Suprapubic skin (tissue), 4 donors: ENCODE measurements around the gene SLC23A3. TPM values are rescaled to one million over a fixed set of nuclear protein-coding genes. Genes with fewer than 3 reads are reported as not detected.
A peak's percentile ranks its signal among the peaks of the same experiment; 100 is the strongest.
"Not testable (repeated sequence)": the region's sequence is repeated elsewhere in the genome, so short reads cannot be mapped to it uniquely, and the experiment has no call there.

Source experiments
- DNase-seq, 2 donors: peaks; one replicate each; pipeline ENCODE4 v3.0.0-alpha.2; 2019; ENCODE audit warnings: low spot score in 2 of 2
- H3K27ac ChIP-seq: fragments of 200-600 bp; sonication (generic); one replicate; pipeline ENCODE4 v1.5.1; 2019
- H3K27me3 ChIP-seq: fragments of 200-600 bp; sonication (generic); one replicate; pipeline ENCODE4 v1.5.1; 2019
- H3K36me3 ChIP-seq: fragments of 200-600 bp; sonication (generic); one replicate; pipeline ENCODE4 v1.5.1; 2019
- H3K4me1 ChIP-seq: fragments of 200-600 bp; sonication (generic); one replicate; pipeline ENCODE4 v1.5.1; 2019
- H3K4me3 ChIP-seq: fragments of 200-600 bp; sonication (generic); one replicate; pipeline ENCODE4 v1.5.1; 2019; ENCODE audit warnings: mild to moderate bottlenecking
- H3K9me3 ChIP-seq: fragments of 200-600 bp; sonication (generic); one replicate; pipeline ENCODE4 v1.5.1; 2019
- CTCF ChIP-seq, 2 donors: fragments of 200-600 bp in 1 of 2; fragments of 450-650 bp in 1 of 2; sonication (generic) in 1 of 2; IDR thresholded peaks; one replicate each; pipeline ENCODE4 v1.5.1; 2016 to 2019; ENCODE audit warnings: antibody characterized with exemption in 2 of 2, mild to moderate bottlenecking in 1 of 2, moderate library complexity in 1 of 2
- EP300 ChIP-seq: sonication (generic); formaldehyde crosslinking; IDR thresholded peaks from one replicate; pipeline ENCODE4 v1.6.1; 2017; ENCODE audit warnings: antibody characterized with exemption
- POLR2A ChIP-seq, 2 donors: fragments of 450-650 bp; IDR thresholded peaks; one replicate each; pipeline ENCODE4 v1.6.1; 2017; ENCODE audit warnings: antibody characterized with exemption in 2 of 2, mild to moderate bottlenecking in 2 of 2, moderate library complexity in 2 of 2
- POLR2AphosphoS5 ChIP-seq, 3 donors: sonication (generic); formaldehyde crosslinking; IDR thresholded peaks; one replicate each; pipeline ENCODE4 v1.6.1; 2017; ENCODE audit warnings: antibody characterized with exemption in 3 of 3
- WGBS: methylation state at CpG from one replicate; pipeline ENCODE4 v1.1.5; 2018; 5-methylcytosine and 5-hydroxymethylcytosine counted together
- total RNA-seq, 4 donors: library from RNA; depleted of rRNA; stranded (reverse); fragments of >200 nt; gene quantifications; one replicate each; pipeline ENCODE4 v1.1.0, GENCODE V29; 2016

Gene SLC23A3
- total RNA-seq, 4 donors from 2014 or later = 2.4 to 12.6 (median 3.2) TPM

- 0% methylated on average over 17 of the region's 76 CpGs for WGBS
- peaks cover 26% of the 10 kb centered on the region for H3K4me1 ChIP-seq
- no peaks in the 10 kb centered on the region for H3K9me3 ChIP-seq
- peaks cover 32% of the 10 kb centered on the region for H3K36me3 ChIP-seq
- no peaks in the 10 kb centered on the region for H3K27me3 ChIP-seq
- H3K27ac ChIP-seq = peak within 1 kb of the TSS; percentile 94
- peak; percentile 96 to 97 for DNase-seq
- H3K4me3 ChIP-seq = peak within 1 kb of the TSS; percentile 88
- TF ChIP-seq EP300 (no peak), CTCF (IDR thresholded peaks at IDR 0.05) (no peak), POLR2A (IDR thresholded peaks at IDR 0.05) (peak in 1 of 2 donors; percentile 65), POLR2AphosphoS5 (IDR thresholded peaks at IDR 0.05) (peak in 2 of 3 donors; percentile 78 to 84)
These were observed 36.7 kb upstream of the SLC23A3 start, which contains the start of gene ZFAND2B for GRCh38 chr2:219206328-219207133. Gene ZFAND2B, plus strand, starts transcription at chr2:219206782. Its CDS starts 206 bp downstream, at chr2:219206988.

GRCh38 chr2:219205981-219206327 is 36.1 kb upstream of the SLC23A3 start:
- no peaks in the 10 kb centered on the region for H3K27me3 ChIP-seq
- WGBS = 15% methylated on average over 7 of the region's 7 CpGs
- H3K36me3 ChIP-seq = peaks cover 29% of the 10 kb centered on the region
- H3K4me3 ChIP-seq = peak overlapping the region; percentile 88
- H3K27ac ChIP-seq = peak overlapping the region; percentile 94
- peaks cover 26% of the 10 kb centered on the region for H3K4me1 ChIP-seq
- H3K9me3 ChIP-seq = no peaks in the 10 kb centered on the region
- no peak for TF ChIP-seq POLR2AphosphoS5 (IDR thresholded peaks at IDR 0.05)
- no peak for TF ChIP-seq CTCF (IDR thresholded peaks at IDR 0.05)
- TF ChIP-seq POLR2A (IDR thresholded peaks at IDR 0.05) = no peak
- TF ChIP-seq EP300 = no peak
- DNase-seq = peak in 1 of 2 donors; percentile 46

GRCh38 chr2:219205165-219205538 is 35.3 kb upstream of the SLC23A3 start:
- Histone ChIP-seq H3K36me3 (peaks cover 21% of the 10 kb centered on the region), H3K4me1 (peaks cover 26% of the 10 kb centered on the region), H3K27me3 (no peaks in the 10 kb centered on the region), H3K4me3 (no peak overlapping the region), H3K27ac (no peak overlapping the region), H3K9me3 (no peaks in the 10 kb centered on the region)
- 80% methylated on average over 5 of the region's 5 CpGs for WGBS
- DNase-seq = peak in 1 of 2 donors; percentile 17
- no peak for TF ChIP-seq EP300
- TF ChIP-seq POLR2A (IDR thresholded peaks at IDR 0.05) = no peak
- TF ChIP-seq POLR2AphosphoS5 (IDR thresholded peaks at IDR 0.05) = no peak
- no peak for TF ChIP-seq CTCF (IDR thresholded peaks at IDR 0.05)

- peaks cover 15% of the 10 kb centered on the region for H3K36me3 ChIP-seq
- no peaks in the 10 kb centered on the region for H3K27me3 ChIP-seq
- DNase-seq = peak in 1 of 2 donors; percentile 22
- 85% methylated on average over 7 of the region's 7 CpGs for WGBS
- H3K4me1 ChIP-seq = peaks cover 26% of the 10 kb centered on the region
- H3K9me3 ChIP-seq = no peaks in the 10 kb centered on the region
- H3K27ac ChIP-seq = no peak overlapping the region
- TF ChIP-seq EP300 = no peak
- TF ChIP-seq POLR2AphosphoS5 (IDR thresholded peaks at IDR 0.05) = no peak
- no peak for TF ChIP-seq POLR2A (IDR thresholded peaks at IDR 0.05)
- no peak for TF ChIP-seq CTCF (IDR thresholded peaks at IDR 0.05)
- no peak overlapping the region for H3K4me3 ChIP-seq
These were observed 34.8 kb upstream of the SLC23A3 start for GRCh38 chr2:219204425-219205164.

GRCh38 chr2:219201331-219201730 is 31.5 kb upstream of the SLC23A3 start:
- H3K36me3 ChIP-seq, H3K27me3 ChIP-seq, H3K27ac ChIP-seq, H3K9me3 ChIP-seq, H3K4me1 ChIP-seq, H3K4me3 ChIP-seq: not testable (repeated sequence)
- peak in 1 of 2 donors; percentile 24 for DNase-seq
- 89% methylated on average over 6 of the region's 21 CpGs for WGBS

- not testable (repeated sequence) for H3K27ac ChIP-seq, H3K4me3 ChIP-seq, H3K4me1 ChIP-seq, H3K36me3 ChIP-seq, H3K27me3 ChIP-seq, H3K9me3 ChIP-seq
- 79% methylated on average over 25 of the region's 26 CpGs for WGBS
- peak in 1 of 2 donors; percentile 30 for DNase-seq
These were observed 30.9 kb upstream of the SLC23A3 start for GRCh38 chr2:219200502-219201326.
